B cell (primary cell): Measurements from ENCODE around the gene TWNK. TPM values are rescaled to one million over a fixed set of nuclear protein-coding genes. Genes with fewer than 3 reads are reported as not detected.

Experiments used
- ATAC-seq: fragments of 200-7000 bp; cut with Tn5 transposase; one replicate; pipeline ENCODE4 v1.10.0; 2021; ENCODE audit warnings: low read depth, mild to moderate bottlenecking, moderate number of reproducible peaks, moderate library complexity
- CTCF ChIA-PET: fragments of 350-600 bp; sonication (Branson Sonifier 250); formaldehyde crosslinking; loops from one replicate; lab custom pipeline; 2021; ENCODE audit warnings: antibody characterized with exemption, inconsistent platforms; lab: Charles Lee
- POLR2A ChIA-PET: fragments of 350-600 bp; sonication (Branson Sonifier 250); formaldehyde crosslinking; loops from one replicate; lab custom pipeline; 2021; ENCODE audit warnings: antibody characterized with exemption; lab: Charles Lee
- DNase-seq: peaks from one replicate; pipeline ENCODE4 v3.0.0; 2013
- H2AFZ ChIP-seq: 2 replicates; pipeline ENCODE4 v1.6.1; 2012; ENCODE audit warnings: mild to moderate bottlenecking, low read depth, low read length; ENCODE audit not compliant: insufficient read depth, poor library complexity, severe bottlenecking
- H3K27ac ChIP-seq, 2 donors: 1 replicate in 1 of 2; 2 replicates in 1 of 2; pipeline ENCODE4 v1.5.1; 2012 to 2013; ENCODE audit warnings: low read length in 2 of 2, mild to moderate bottlenecking in 2 of 2, moderate library complexity in 1 of 2
- H3K27me3 ChIP-seq, 4 experiments: fragments of 200-600 bp in 1 of 4; sonication (generic) in 1 of 4; replicated peaks in 1 of 4; 1 replicate in 2 of 4; 2 replicates in 2 of 4; pipeline versions ENCODE4 v1.6.1 to v1.7.0; 2013 to 2016; ENCODE audit warnings: low read length in 3 of 4, mild to moderate bottlenecking in 2 of 4, mixed read lengths in 1 of 4, moderate library complexity in 1 of 4; ENCODE audit not compliant: insufficient read depth in 4 of 4, control insufficient read depth in 3 of 4; ENCODE audit errors: control extremely low read depth in 1 of 4
- H3K36me3 ChIP-seq, 2 experiments: replicated peaks in 1 of 2; 1 replicate in 1 of 2; 2 replicates in 1 of 2; pipeline versions ENCODE4 v1.6.1 to v1.7.1; 2013; ENCODE audit warnings: low read length in 1 of 2; ENCODE audit not compliant: insufficient read depth in 2 of 2, control insufficient read depth in 1 of 2; ENCODE audit errors: control extremely low read depth in 1 of 2, extremely low read depth in 1 of 2
- H3K4me1 ChIP-seq, 2 donors: fragments of 200-600 bp in 1 of 2; sonication (generic) in 1 of 2; 1 replicate in 1 of 2; 2 replicates in 1 of 2; pipeline versions ENCODE4 v1.5.1 to v1.6.1; 2013 to 2017; ENCODE audit warnings: low read length in 2 of 2; ENCODE audit not compliant: control insufficient read depth in 2 of 2, insufficient read depth in 2 of 2
- H3K4me2 ChIP-seq: replicated peaks from 2 replicates; pipeline ENCODE3; 2012; ENCODE audit warnings: mild to moderate bottlenecking, low read depth, low read length; ENCODE audit not compliant: poor library complexity, severe bottlenecking
- H3K4me3 ChIP-seq, 5 experiments: fragments of 200-600 bp in 1 of 5; sonication (generic) in 1 of 5; 1 replicate in 3 of 5; 2 replicates in 2 of 5; pipeline versions ENCODE4 v1.5.1 to v1.7.0; 2011 to 2016; ENCODE audit warnings: low read length in 4 of 5, mild to moderate bottlenecking in 4 of 5, low read depth in 2 of 5, control low read depth in 1 of 5, moderate library complexity in 1 of 5; ENCODE audit not compliant: insufficient read depth in 1 of 5; ENCODE audit errors: control extremely low read depth in 1 of 5, extremely low read depth in 1 of 5
- H3K79me2 ChIP-seq: fragments of 200-600 bp; sonication (generic); one replicate; pipeline ENCODE4 v1.6.0; 2016; ENCODE audit warnings: low read length; ENCODE audit not compliant: control insufficient read depth, insufficient read depth
- H3K9ac ChIP-seq: fragments of 200-600 bp; sonication (generic); 2 replicates; pipeline ENCODE4 v1.6.1; 2017; ENCODE audit warnings: mild to moderate bottlenecking, low read length, moderate library complexity
- H3K9me3 ChIP-seq, 3 donors: one replicate each; pipeline versions ENCODE4 v1.6.1 to v1.7.1; 2013; ENCODE audit warnings: low read length in 2 of 3; ENCODE audit not compliant: control insufficient read depth in 2 of 3, insufficient read depth in 1 of 3; ENCODE audit errors: control extremely low read depth in 1 of 3
- H4K20me1 ChIP-seq: 2 replicates; pipeline ENCODE4 v1.6.0; 2012; ENCODE audit warnings: mild to moderate bottlenecking, low read length; ENCODE audit not compliant: insufficient read depth, control insufficient read depth, poor library complexity, severe bottlenecking
- H3K27ac Mint-ChIP-seq: one replicate; pipeline ENCODE4 v1.8.0; 2021; ENCODE audit warnings: mixed read lengths
- H3K27me3 Mint-ChIP-seq: one replicate; pipeline ENCODE4 v1.8.0; 2021; ENCODE audit warnings: mixed read lengths
- H3K4me1 Mint-ChIP-seq: one replicate; pipeline ENCODE4 v1.8.0; 2021; ENCODE audit warnings: mixed read lengths
- H3K4me3 Mint-ChIP-seq: one replicate; pipeline ENCODE4 v1.8.0; 2021; ENCODE audit warnings: mixed read lengths
- H3K9me3 Mint-ChIP-seq: one replicate; pipeline ENCODE4 v1.8.0; 2022; ENCODE audit warnings: mixed read lengths; ENCODE audit not compliant: insufficient read depth
- CTCF ChIP-seq: fragments of 200-600 bp; IDR thresholded peaks from one replicate; pipeline ENCODE4 v1.8.0; 2022; ENCODE audit warnings: antibody characterized with exemption, mild to moderate bottlenecking
- EZH2 ChIP-seq: IDR thresholded peaks from 2 replicates; pipeline ENCODE4 v1.6.1; 2012; ENCODE audit warnings: borderline replicate concordance, low read depth, mild to moderate bottlenecking, moderate library complexity, low read length; ENCODE audit not compliant: insufficient read depth, poor library complexity, severe bottlenecking
- WGBS: methylation state at CpG from one replicate; pipeline ENCODE4 v1.1.5; 2013; ENCODE audit warnings: missing lambda C conversion rate; ENCODE audit not compliant: insufficient coverage; 5-methylcytosine and 5-hydroxymethylcytosine counted together
- intact Hi-C: fragments of 100-400 bp; cut with micrococcal nuclease; formaldehyde crosslinking; loops from one replicate; pipeline ENCODE4 v1.10.0; 2022
- polyA plus RNA-seq: library from polyadenylated mRNA; depleted of rRNA; stranded (reverse); fragments of >200 nt; gene quantifications from 2 replicates; pipeline ENCODE4 v1.2.3, GENCODE V29; 2012
- total RNA-seq, 2 donors: library from RNA; stranded (reverse); fragments of 120-200 nt in 1 of 2; gene quantifications; 1 replicate in 1 of 2; 2 replicates in 1 of 2; pipeline versions ENCODE4 v1.2.3 to v1.2.4, GENCODE V29; 2013 to 2022

Gene TWNK
- total and polyA plus RNA-seq, 2 donors (not counting 1 experiment from before 2014, with no cell fraction given) = 7.2 to 11.8 TPM

GRCh38 chr10:101028446-101029337 is 41.3 kb downstream of the TWNK start:
- H4K20me1 ChIP-seq = peaks cover 4% of the 10 kb centered on the region
- H3K79me2 ChIP-seq = no peaks in the 10 kb centered on the region
- H2AFZ ChIP-seq = no peak overlapping the region
- H3K27ac Mint-ChIP-seq = no peak overlapping the region
- no peaks in the 10 kb centered on the region for H3K9me3 Mint-ChIP-seq
- peaks cover 0 to 29% (median 13%) of the 10 kb centered on the region in 4 experiments for H3K27me3 ChIP-seq
- ChIA-PET CTCF (interaction anchor here (0.6 to 6.4 kb wide), 5 partner anchors 12 to 113 kb away, joined by 3 to 72 read pairs (median 6); no protein-coding TSS in a partner anchor), POLR2A (no interaction called here)
- no peak overlapping the region for H3K27ac ChIP-seq
- H3K9ac ChIP-seq = no peak overlapping the region
- H3K4me3 Mint-ChIP-seq = no peak overlapping the region
- TF ChIP-seq EZH2 = no peak
- TF ChIP-seq CTCF = no peak
- no peak overlapping the region for H3K4me2 ChIP-seq
- DNase-seq = no peak
- peaks cover 14 to 26% of the 10 kb centered on the region in 2 donors for H3K4me1 ChIP-seq
- H3K9me3 ChIP-seq = peaks cover 0 to 2% (median 0%) of the 10 kb centered on the region in 3 donors
- no peak for ATAC-seq
- peaks cover 19% of the 10 kb centered on the region for H3K4me1 Mint-ChIP-seq
- H3K36me3 ChIP-seq = no peaks in the 10 kb centered on the region
- WGBS = 53% methylated on average over 3 of the region's 7 CpGs
- intact Hi-C loops = no loop called here
- H3K4me3 ChIP-seq = no peak overlapping the region
- peaks cover 15% of the 10 kb centered on the region for H3K27me3 Mint-ChIP-seq
